GM12873 (cell line): ENCODE data around the gene CDH13.

ENCODE experiments used
- TF ChIP-seq, protein P1 (sequence below): IDR thresholded peaks from 2 replicates; pipeline ENCODE4 v1.5.1; 2012; ENCODE audit warnings: low read depth, mild to moderate bottlenecking, moderate library complexity, low read length, control low read depth; ENCODE audit not compliant: insufficient read depth; ENCODE audit errors: missing control alignments

The CDH13 gene

DNA sequence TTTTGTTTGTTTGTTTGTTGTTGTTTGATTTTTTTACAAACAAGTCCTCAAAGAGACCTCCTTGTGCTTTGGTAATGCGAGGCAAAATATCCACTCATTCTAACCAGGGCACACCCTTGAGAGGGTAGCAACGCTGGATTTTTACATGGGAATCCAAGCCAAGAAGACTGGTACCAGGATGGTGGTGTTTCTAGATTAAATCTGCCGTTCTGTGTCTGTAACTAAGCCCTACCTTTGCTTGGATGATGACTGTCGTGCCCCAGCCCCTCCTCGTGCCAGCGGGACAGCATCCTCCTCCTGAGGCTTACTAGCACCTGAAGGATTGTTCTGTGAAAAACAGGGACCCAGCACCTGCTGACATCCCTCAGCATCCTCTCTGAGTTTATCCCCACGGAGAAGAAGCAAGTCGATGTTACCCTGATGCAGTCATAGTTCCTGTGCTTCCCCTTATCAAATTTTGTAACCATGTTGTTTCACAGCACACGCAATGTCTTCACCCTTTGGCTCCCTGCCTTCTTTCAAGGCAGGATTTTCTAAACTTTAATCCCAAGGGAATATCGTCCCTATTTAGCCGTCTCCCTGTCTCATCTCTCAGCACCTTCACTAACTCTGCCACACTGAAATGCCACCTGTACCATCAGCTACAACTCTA, 1175.9 kb downstream of the CDH13 start:
- TF ChIP-seq, protein P1, sequence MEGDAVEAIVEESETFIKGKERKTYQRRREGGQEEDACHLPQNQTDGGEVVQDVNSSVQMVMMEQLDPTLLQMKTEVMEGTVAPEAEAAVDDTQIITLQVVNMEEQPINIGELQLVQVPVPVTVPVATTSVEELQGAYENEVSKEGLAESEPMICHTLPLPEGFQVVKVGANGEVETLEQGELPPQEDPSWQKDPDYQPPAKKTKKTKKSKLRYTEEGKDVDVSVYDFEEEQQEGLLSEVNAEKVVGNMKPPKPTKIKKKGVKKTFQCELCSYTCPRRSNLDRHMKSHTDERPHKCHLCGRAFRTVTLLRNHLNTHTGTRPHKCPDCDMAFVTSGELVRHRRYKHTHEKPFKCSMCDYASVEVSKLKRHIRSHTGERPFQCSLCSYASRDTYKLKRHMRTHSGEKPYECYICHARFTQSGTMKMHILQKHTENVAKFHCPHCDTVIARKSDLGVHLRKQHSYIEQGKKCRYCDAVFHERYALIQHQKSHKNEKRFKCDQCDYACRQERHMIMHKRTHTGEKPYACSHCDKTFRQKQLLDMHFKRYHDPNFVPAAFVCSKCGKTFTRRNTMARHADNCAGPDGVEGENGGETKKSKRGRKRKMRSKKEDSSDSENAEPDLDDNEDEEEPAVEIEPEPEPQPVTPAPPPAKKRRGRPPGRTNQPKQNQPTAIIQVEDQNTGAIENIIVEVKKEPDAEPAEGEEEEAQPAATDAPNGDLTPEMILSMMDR = no peak

DNA sequence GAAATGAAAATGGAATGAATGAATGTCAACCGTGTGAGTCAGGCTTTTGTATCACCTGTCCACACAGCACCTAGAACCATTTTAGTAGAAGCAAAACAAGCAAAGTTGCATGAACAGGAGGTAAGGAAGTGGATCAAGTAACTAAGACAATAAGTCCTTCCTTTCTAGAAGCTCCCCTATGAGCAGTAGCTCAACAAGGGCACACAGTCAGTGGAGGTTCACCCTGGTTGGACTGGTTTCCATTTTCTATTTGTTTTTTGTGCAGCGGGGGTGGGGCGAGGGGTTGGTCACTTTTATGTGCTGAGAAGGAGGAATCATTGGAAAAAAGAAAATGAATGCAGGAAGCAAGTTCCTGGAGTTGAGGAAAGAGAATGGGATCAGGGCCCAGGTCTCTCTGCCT, 1177.0 kb downstream of the CDH13 start:
- TF ChIP-seq, protein P1 = no peak

DNA sequence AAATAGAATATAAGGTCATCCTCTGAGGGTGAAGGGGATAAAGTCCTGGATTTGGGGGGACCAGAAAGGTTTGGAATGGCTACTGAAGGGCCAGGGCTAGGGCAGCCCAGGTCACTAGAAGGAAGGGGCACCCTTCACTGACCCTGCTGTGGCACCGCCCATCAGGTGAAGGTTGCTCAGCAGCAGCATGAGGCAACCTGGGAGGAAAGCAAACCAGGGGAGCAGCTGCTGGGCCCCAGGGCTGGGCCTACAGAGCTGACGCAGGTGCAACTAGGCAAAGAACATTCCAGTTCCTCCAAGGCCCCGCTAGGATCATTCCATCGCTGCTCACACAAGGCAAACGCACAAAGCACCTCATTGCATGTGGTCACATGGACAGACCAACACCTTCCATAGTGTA, 1177.6 kb downstream of the CDH13 start:
- TF ChIP-seq, protein P1 = no peak

DNA sequence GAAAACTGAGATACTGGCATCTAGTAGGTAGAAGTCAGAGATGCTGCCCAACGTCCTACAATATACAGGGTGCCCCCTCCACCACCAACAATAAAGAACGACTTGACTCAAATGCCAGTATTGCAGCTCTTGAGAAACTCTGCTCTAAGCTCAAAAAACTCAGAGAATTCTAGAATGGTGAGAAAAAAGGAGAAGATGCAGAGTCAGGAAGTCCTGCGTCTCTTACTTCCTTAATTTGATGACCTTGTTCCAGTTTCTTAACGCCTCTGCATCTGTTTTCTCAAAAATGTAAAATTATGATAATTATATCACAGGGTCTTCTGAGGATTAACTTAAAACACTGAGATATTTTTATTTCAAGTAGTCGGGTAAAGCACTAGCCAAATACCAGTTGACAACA, 1179.3 kb downstream of the CDH13 start:
- TF ChIP-seq, protein P1 = no peak

DNA sequence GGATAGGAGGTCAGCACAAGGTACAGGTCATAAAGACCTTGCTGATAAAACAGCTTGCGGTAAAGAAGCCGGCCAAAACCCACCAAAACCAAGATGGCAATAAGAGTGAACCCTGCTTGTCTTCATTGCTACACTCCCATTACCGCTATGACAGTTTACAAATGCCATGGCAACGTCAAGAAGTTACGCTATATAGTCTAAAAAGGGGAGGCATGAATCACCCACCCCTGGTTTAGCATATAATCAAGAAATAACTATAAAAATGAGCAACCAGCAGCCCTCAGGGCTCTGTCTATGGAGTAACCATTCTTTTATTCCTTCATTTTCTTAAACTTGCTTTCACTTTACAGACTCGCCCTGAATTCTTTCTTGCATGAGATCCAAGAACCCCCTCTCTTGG, 1180.0 kb downstream of the CDH13 start:
- TF ChIP-seq, protein P1 = no peak

DNA sequence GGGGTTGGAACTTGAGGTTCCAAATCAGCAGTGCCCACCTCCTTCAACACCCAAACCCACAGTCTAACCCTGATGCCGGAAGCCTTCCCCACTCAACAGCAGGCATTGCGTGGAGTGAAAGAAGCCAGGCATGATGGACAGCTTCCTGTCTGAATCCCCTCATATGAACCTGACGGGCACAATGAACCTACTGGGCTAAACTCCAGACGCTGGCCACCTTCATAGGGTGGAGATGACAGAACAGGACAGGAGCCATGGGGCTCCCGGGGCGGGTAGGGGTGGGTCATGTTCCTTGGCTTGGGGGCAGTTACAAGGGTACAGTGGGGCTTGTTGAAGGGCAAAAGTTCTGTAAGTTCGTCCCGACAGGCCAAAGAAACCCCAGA, 1180.5 kb downstream of the CDH13 start:
- TF ChIP-seq, protein P1 = no peak

DNA sequence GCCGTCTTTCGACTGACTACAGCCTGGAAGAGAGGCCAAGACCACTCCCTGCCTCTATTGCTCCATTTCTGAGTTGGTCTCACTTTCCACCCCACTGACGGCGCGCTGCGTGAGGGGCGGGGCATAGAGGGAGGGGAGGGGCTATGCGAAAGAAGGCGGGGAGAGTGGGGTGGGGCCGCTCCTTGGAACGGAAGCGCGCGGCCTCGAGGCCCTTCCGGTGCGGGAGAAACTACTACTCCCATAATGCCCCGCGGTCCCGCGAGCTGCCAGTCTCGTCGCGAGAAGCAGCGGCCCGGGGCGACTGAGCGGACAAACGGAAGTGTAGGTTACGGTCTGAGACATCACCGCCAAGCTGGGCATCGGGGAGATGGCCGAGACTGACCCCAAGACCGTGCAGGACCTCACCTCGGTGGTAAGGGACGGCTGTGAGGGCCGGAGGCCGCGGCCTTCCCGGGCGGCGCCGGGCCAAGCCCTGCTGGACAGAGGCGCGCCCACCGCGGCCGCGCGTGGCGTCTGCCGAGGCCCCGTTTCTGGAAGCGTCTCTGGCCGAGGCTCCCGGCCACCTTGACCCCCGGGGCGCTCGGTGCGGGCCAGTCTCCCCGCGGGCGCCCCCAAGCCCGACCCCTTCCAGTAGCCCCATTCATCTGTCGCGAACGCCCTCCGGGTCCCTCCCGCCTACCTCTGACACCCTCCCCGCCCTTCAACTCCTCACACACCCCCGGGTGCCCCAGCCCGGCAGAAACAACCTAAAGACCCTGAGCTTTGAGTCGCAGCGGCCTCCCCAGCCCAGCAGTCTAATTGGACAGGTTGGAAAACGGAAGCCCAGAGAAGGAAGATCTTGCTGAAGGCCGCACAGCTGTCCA, 1181.2 kb downstream of the CDH13 start, which contains the start of gene HSBP1:
TSS of gene HSBP1 (plus strand) at position 269 of the 863 bp plus-strand sequence. CDS start at position 368, 99 bp downstream.
- TF ChIP-seq, protein P1 = no peak
